GM18499 (cell line): ENCODE results near the gene CEP164.

Experiments
- ATAC-seq: cut with Tn5 transposase; IDR thresholded peaks from one replicate; pipeline ENCODE4 v1.9.1; 2021; ENCODE audit warnings: moderate number of reproducible peaks; ENCODE audit not compliant: insufficient read depth, unreplicated experiment

Gene CEP164

GRCh38 chr11:117417856-117418255 is 90.2 kb downstream of the CEP164 start:
- ATAC-seq = no peak

GRCh38 chr11:117418737-117419481 is 91.3 kb downstream of the CEP164 start:
- ATAC-seq = no peak

GRCh38 chr11:117419482-117420142 is 92.0 kb downstream of the CEP164 start:
- no peak for ATAC-seq

- ATAC-seq = no peak
Observed at GRCh38 chr11:117420143-117420485, 92.5 kb downstream of the CEP164 start.

- no peak for ATAC-seq
Observed at GRCh38 chr11:117420598-117420997, 92.9 kb downstream of the CEP164 start.

- no peak for ATAC-seq
Observed at GRCh38 chr11:117421041-117421440, 93.4 kb downstream of the CEP164 start.

- ATAC-seq = no peak
Observed at GRCh38 chr11:117421476-117421875, 93.8 kb downstream of the CEP164 start.

GRCh38 chr11:117423046-117423575 is 95.5 kb downstream of the CEP164 start:
- no peak for ATAC-seq

- ATAC-seq = no peak
Observed at GRCh38 chr11:117424781-117425180, 97.1 kb downstream of the CEP164 start.

- ATAC-seq = no peak
Observed at GRCh38 chr11:117425679-117426296, 98.1 kb downstream of the CEP164 start.

GRCh38 chr11:117426297-117426685 is 98.6 kb downstream of the CEP164 start:
- no peak for ATAC-seq

- ATAC-seq = no peak
Observed at GRCh38 chr11:117426941-117427340, 99.3 kb downstream of the CEP164 start.

GRCh38 chr11:117427356-117427874 is 99.8 kb downstream of the CEP164 start:
- no peak for ATAC-seq

GRCh38 chr11:117428186-117428855 is 100.7 kb downstream of the CEP164 start:
- no peak for ATAC-seq

- no peak for ATAC-seq
Observed at GRCh38 chr11:117428856-117429229, 101.2 kb downstream of the CEP164 start.

- no peak for ATAC-seq
Observed at GRCh38 chr11:117430293-117430955, 102.8 kb downstream of the CEP164 start.

- ATAC-seq = no peak
Observed at GRCh38 chr11:117431436-117431835, 103.8 kb downstream of the CEP164 start.

GRCh38 chr11:117433717-117434116 is 106.1 kb downstream of the CEP164 start:
- no peak for ATAC-seq

GRCh38 chr11:117434481-117434880 is 106.8 kb downstream of the CEP164 start:
- ATAC-seq = no peak

GRCh38 chr11:117435326-117435725 is 107.7 kb downstream of the CEP164 start:
- ATAC-seq = no peak
